ENCODE results near the gene UNC5B. TPM values are rescaled to one million over a fixed set of nuclear protein-coding genes. Genes with fewer than 3 reads are reported as not detected.

UNC5B gene
- total RNA-seq, 6 donors from 2014 or later = 8.4 to 27.7 (median 20.5) TPM

DNA sequence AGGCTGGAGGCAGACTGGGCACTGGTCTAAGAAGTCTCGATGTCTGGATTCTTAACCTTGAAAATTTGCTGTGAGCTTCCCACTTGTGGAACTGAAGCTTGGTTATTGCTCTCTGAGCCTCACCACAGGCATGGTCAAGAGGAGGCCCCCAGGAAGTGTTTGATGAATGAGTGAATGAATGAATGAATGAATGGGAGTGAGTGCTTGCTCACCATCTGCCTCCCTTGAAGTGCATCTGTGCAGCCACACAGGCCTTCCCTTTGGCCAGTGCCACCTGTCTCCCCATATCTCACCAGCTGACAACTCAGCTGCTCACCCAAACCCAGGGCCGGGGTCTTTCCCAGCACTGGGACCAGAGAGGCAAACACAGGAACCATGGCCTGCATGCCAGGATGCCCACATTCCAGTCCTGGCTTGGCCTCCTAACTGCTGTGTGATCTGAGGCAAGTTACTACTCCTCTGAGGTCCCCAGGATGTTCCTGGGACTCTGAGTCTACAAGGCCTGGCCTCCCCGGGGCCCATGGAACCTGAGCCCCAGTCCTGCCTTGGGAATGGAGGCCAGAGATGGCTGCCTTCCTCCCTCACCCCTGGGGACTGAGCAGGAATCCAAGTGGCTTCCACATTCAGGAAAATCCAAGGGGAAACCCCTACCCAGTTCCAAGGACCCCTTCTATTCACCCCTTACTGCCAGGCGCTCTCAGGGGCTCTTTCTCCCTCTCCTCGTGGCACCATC lies 55.3 kb downstream of the UNC5B start:
- Histone ChIP-seq H3K4me1 (peaks cover 16 to 44% (median 20%) of the 10 kb centered on the region in 4 donors), H3K9me3 (no peaks in the 10 kb centered on the region)
- WGBS, 2 donors = 89 to 91% methylated on average over 3 to 5 of the region's 5 CpGs

DNA sequence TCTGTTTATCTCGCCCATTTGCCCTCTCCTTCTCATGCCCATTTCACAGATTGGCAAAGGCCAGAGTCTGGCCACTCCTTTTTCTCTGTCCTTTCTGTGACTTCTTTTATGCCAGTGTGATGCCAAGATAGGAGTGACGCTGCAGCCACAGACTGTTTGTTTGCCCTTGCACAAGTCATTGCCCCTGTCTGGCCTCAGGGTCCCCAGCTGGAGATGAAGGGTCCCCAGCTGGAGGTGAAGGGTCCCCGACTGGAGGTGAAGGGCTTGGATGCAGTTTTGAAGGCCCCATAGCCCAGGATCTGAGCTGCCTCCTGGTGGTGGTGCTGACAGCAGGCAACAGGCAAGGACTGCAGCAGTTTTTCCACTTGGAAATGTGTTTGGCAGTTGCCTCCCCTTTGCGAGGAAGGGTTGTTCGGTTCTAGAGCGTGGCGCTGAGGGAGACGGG lies 55.9 kb downstream of the UNC5B start:
- DNase-seq (no peak), ATAC-seq (ENCODE audit: low FRiP score in 2 of 2) (no peak)
- 73 to 87% methylated on average over 7 to 8 of the region's 8 CpGs for WGBS, 2 donors
- Histone ChIP-seq H3K9me3 (no peaks in the 10 kb centered on the region), H3K4me3 (no peak overlapping the region), H3K36me3 (no peaks in the 10 kb centered on the region), H3K27me3 (no peaks in the 10 kb centered on the region), H3K4me1 (peaks cover 12 to 44% (median 18%) of the 10 kb centered on the region in 4 donors), H3K27ac (no peak overlapping the region)
- TF ChIP-seq POLR2A (IDR thresholded peaks at IDR 0.05) (no peak), CTCF (IDR thresholded peaks at IDR 0.05) (peak in 5 of 6 experiments; percentile 21 to 38 (median 32)), POLR2AphosphoS5 (IDR thresholded peaks at IDR 0.05) (no peak), EP300 (IDR thresholded peaks at IDR 0.05) (no peak)

More for the DNA sequence above, 55.3 kb downstream of the UNC5B start:
- DNase-seq (no peak), ATAC-seq (ENCODE audit: low FRiP score in 2 of 2) (no peak)
- Histone ChIP-seq H3K36me3 (no peaks in the 10 kb centered on the region), H3K27ac (no peak overlapping the region), H3K27me3 (no peaks in the 10 kb centered on the region), H3K4me3 (no peak overlapping the region)
- no peak for TF ChIP-seq EP300 (IDR thresholded peaks at IDR 0.05)
- TF ChIP-seq POLR2AphosphoS5 (IDR thresholded peaks at IDR 0.05) = no peak
- TF ChIP-seq POLR2A (IDR thresholded peaks at IDR 0.05) = no peak
- TF ChIP-seq CTCF (IDR thresholded peaks at IDR 0.05) = no peak

DNA sequence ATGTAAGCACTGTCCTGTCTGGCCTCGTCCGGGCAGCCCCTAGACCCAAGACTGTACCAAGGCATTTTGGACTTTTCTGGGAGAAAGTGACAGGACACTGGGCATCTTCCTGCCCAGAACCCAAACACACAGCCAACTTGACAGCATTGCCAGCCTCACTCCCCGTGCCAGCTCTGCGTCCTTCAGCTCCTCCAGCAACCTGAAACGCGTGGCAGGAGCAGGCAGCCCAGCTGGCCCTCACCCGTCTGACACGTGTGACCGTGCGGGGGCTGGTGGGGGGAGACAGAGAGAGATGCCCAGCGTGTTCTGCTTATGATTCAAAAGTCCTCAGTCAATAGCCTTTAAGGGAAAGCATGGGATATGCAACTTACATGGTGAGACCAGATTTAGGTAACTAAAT lies 56.4 kb downstream of the UNC5B start:
- Histone ChIP-seq H3K36me3 (no peaks in the 10 kb centered on the region), H3K9me3 (no peaks in the 10 kb centered on the region), H3K4me3 (no peak overlapping the region), H3K27me3 (no peaks in the 10 kb centered on the region), H3K4me1 (peaks cover 12 to 43% (median 18%) of the 10 kb centered on the region in 4 donors), H3K27ac (no peak overlapping the region)
- TF ChIP-seq CTCF (IDR thresholded peaks at IDR 0.05) = no peak
- TF ChIP-seq POLR2A (IDR thresholded peaks at IDR 0.05) = no peak
- TF ChIP-seq EP300 (IDR thresholded peaks at IDR 0.05) = no peak
- TF ChIP-seq POLR2AphosphoS5 (IDR thresholded peaks at IDR 0.05) = no peak
- DNase-seq (peak in 1 of 2 donors; percentile 58), ATAC-seq (ENCODE audit: low FRiP score in 2 of 2) (no peak)
- 84 to 88% methylated on average over 11 of the region's 11 CpGs for WGBS, 2 donors

DNA sequence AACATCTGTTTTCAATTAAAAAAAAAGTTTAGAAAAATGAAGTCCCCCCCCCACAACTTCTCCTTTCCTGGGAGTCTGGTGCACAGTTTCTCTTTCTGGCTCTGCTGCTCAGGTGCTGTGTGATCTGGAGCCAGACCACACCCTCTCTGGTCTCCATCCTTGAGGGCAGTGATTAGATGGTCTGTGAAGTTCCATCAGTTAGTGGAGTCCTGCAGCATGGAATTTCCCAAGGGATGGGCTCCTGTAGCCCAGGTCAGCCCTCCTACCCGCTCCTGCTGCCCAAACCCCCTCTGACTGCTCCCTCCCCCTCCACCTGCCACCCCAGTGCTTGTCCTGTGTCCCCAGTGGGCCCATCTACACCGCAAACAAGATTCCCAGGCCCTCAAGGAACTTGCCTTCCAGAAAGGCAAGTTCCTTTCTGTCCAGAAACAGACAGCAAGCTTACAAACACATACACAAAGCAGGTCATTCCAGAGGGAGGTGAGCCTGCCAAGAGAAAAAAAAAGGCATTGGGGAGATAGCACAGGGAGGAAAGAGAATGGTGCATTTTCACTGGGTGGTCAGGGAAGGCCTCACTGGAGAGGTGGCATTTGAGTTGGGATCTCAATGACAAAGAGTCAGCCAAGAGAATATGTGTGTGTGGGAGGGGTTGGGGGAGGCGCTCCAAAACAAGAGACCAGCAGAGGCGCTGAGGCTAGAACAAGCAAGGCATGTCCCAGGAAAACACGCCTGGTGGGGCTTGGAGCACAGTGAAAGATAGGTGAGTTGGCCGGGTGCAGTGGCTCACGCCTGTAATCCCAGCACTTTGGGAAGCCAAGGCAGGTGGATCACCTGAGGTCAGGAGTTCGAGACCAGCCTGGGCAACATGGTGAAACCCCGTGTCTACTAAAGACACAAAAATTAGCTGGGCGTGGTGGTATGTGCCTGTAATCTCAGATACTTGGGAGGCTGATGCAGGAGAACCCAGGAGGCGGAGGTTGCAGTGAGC lies 57.2 kb downstream of the UNC5B start:
- H3K27ac ChIP-seq = no peak overlapping the region
- ATAC-seq (ENCODE audit: low FRiP score in 2 of 2) (no peak), DNase-seq (no peak)
- H3K4me3 ChIP-seq = no peak overlapping the region
- no peaks in the 10 kb centered on the region for H3K27me3 ChIP-seq
- WGBS, 2 donors = 73 to 83% methylated on average over 11 of the region's 11 CpGs
- H3K9me3 ChIP-seq = no peaks in the 10 kb centered on the region
- H3K36me3 ChIP-seq = no peaks in the 10 kb centered on the region
- TF ChIP-seq POLR2AphosphoS5 (IDR thresholded peaks at IDR 0.05) = no peak
- TF ChIP-seq CTCF (IDR thresholded peaks at IDR 0.05) = no peak
- no peak for TF ChIP-seq POLR2A (IDR thresholded peaks at IDR 0.05)
- TF ChIP-seq EP300 (IDR thresholded peaks at IDR 0.05) = no peak
- peaks cover 12 to 38% (median 18%) of the 10 kb centered on the region in 4 donors for H3K4me1 ChIP-seq

All from upper lobe of left lung (tissue), 6 donors.